H1 (cell line): Measurements from ENCODE around the gene TMPRSS11F. TPM values are rescaled to one million over a fixed set of nuclear protein-coding genes. Genes with fewer than 3 reads are reported as not detected.

Source experiments
- CTCF ChIA-PET: fragments of 300-600 bp; sonication (Branson Sonifier 250); formaldehyde crosslinking; loops from one replicate; lab custom pipeline; 2021; ENCODE audit not compliant: partially characterized antibody; lab: Charles Lee
- POLR2A ChIA-PET: fragments of 300-600 bp; sonication (Branson Sonifier 250); formaldehyde crosslinking; loops from one replicate; lab custom pipeline; 2021; ENCODE audit warnings: inconsistent platforms; ENCODE audit not compliant: partially characterized antibody; lab: Charles Lee
- DNase-seq, 2 experiments: peaks; one replicate each; pipeline versions ENCODE4 v3.0.0 to v3.0.0-alpha.2; 2010 to 2022; ENCODE audit warnings: low spot score in 2 of 2, low read depth in 1 of 2, mixed read lengths in 1 of 2
- FAIRE-seq: peaks from 2 replicates; lab custom pipeline; 2011; peaks lifted over from hg19 to GRCh38; lab: Jason Lieb, UNC
- H2AFZ ChIP-seq: 2 replicates; pipeline ENCODE4 v1.8.1; 2012; ENCODE audit warnings: low read length, inconsistent platforms
- H2AK5ac ChIP-seq: 2 replicates; pipeline ENCODE4 v1.6.1; 2013; ENCODE audit warnings: low read depth, low read length
- H2BK120ac ChIP-seq: replicated peaks from 2 replicates; pipeline ENCODE3; 2013; ENCODE audit warnings: low read depth, low read length, inconsistent platforms
- H2BK12ac ChIP-seq: 2 replicates; pipeline ENCODE4 v1.6.1; 2013; ENCODE audit warnings: low read depth, low read length
- H2BK15ac ChIP-seq: 2 replicates; pipeline ENCODE4 v1.6.1; 2013; ENCODE audit warnings: low read length
- H2BK20ac ChIP-seq: 2 replicates; pipeline ENCODE4 v1.6.1; 2013; ENCODE audit warnings: low read length
- H2BK5ac ChIP-seq: 2 replicates; pipeline ENCODE4 v1.6.1; 2013; ENCODE audit warnings: low read depth, low read length
- H3K14ac ChIP-seq: 2 replicates; pipeline ENCODE4 v1.6.1; 2013; ENCODE audit warnings: inconsistent platforms; ENCODE audit not compliant: insufficient read length
- H3K18ac ChIP-seq: 2 replicates; pipeline ENCODE4 v1.6.1; 2013; ENCODE audit warnings: low read length; ENCODE audit errors: extremely low read depth
- H3K23ac ChIP-seq: 2 replicates; pipeline ENCODE4 v1.6.1; 2013; ENCODE audit warnings: inconsistent platforms; ENCODE audit not compliant: insufficient read length
- H3K23me2 ChIP-seq: 2 replicates; pipeline ENCODE4 v1.6.1; 2013; ENCODE audit warnings: low read depth, low read length
- H3K27ac ChIP-seq: 2 replicates; pipeline ENCODE4 v1.6.1; 2011; ENCODE audit warnings: low read depth, low read length, inconsistent platforms
- H3K27me3 ChIP-seq, 4 experiments: replicated peaks in 1 of 4; 1 replicate in 1 of 4; 2 replicates in 3 of 4; pipeline versions ENCODE4 v1.6.1 to v1.8.1; 2011 to 2013; ENCODE audit warnings: low read length in 3 of 4, mild to moderate bottlenecking in 3 of 4, inconsistent platforms in 2 of 4, mixed read lengths in 2 of 4, moderate library complexity in 1 of 4; ENCODE audit not compliant: control insufficient read depth in 3 of 4, insufficient read depth in 3 of 4; ENCODE audit errors: extremely low read depth in 1 of 4
- H3K36me3 ChIP-seq, 4 experiments: 2 replicates each; pipeline versions ENCODE4 v1.6.1 to v1.8.1; 2011 to 2013; ENCODE audit warnings: mild to moderate bottlenecking in 4 of 4, low read length in 3 of 4, moderate library complexity in 2 of 4, control low read depth in 1 of 4, inconsistent platforms in 1 of 4; ENCODE audit not compliant: insufficient read depth in 4 of 4, control insufficient read depth in 2 of 4
- H3K4ac ChIP-seq: replicated peaks from 2 replicates; pipeline ENCODE3; 2013; ENCODE audit warnings: low read length, low read depth, mixed read lengths, inconsistent platforms; ENCODE audit not compliant: insufficient read length
- H3K4me1 ChIP-seq, 4 experiments: replicated peaks in 1 of 4; 1 replicate in 1 of 4; 2 replicates in 3 of 4; pipeline versions ENCODE4 v1.6.1 to v1.8.1; 2011 to 2013; ENCODE audit warnings: low read length in 3 of 4, inconsistent platforms in 2 of 4, mixed read lengths in 1 of 4; ENCODE audit not compliant: insufficient read depth in 4 of 4, control insufficient read depth in 3 of 4
- H3K4me2 ChIP-seq, 2 experiments: 2 replicates each; pipeline versions ENCODE4 v1.6.1 to v1.8.1; 2011 to 2013; ENCODE audit warnings: low read depth in 2 of 2, low read length in 2 of 2, control low read depth in 1 of 2, inconsistent platforms in 1 of 2, mild to moderate bottlenecking in 1 of 2; ENCODE audit not compliant: insufficient read depth in 1 of 2
- H3K4me3 ChIP-seq, 4 experiments: fragments of 200-600, 300-600 bp in 1 of 4; sonication (generic), shearing (Covaris generic), sonication (Bioruptor Twin) in 1 of 4; 2 replicates each; pipeline versions ENCODE4 v1.5.1 to v1.8.1; 2011 to 2016; ENCODE audit warnings: low read length in 4 of 4, low read depth in 3 of 4, control low read depth in 2 of 4, inconsistent platforms in 2 of 4, mild to moderate bottlenecking in 2 of 4, mixed read lengths in 1 of 4, moderate library complexity in 1 of 4; ENCODE audit not compliant: insufficient read depth in 2 of 4; ENCODE audit errors: extremely low read depth in 1 of 4
- H3K56ac ChIP-seq: replicated peaks from 2 replicates; pipeline ENCODE3; 2013; ENCODE audit warnings: low read depth, mild to moderate bottlenecking, mixed read lengths, low read length, inconsistent platforms; ENCODE audit not compliant: insufficient read length
- H3K79me1 ChIP-seq: 2 replicates; pipeline ENCODE4 v1.6.1; 2013; ENCODE audit warnings: low read depth, low read length, control low read depth
- H3K79me2 ChIP-seq, 2 experiments: 2 replicates each; pipeline versions ENCODE4 v1.6.1 to v1.8.1; 2012 to 2013; ENCODE audit warnings: low read length in 2 of 2, mild to moderate bottlenecking in 2 of 2, inconsistent platforms in 1 of 2; ENCODE audit not compliant: insufficient read depth in 2 of 2, control insufficient read depth in 1 of 2
- H3K9ac ChIP-seq, 4 experiments: replicated peaks in 1 of 4; 1 replicate in 1 of 4; 2 replicates in 3 of 4; pipeline versions ENCODE4 v1.6.1 to v1.8.1; 2011 to 2013; ENCODE audit warnings: low read depth in 3 of 4, low read length in 3 of 4, control low read depth in 2 of 4, mild to moderate bottlenecking in 2 of 4, moderate library complexity in 2 of 4, inconsistent platforms in 1 of 4; ENCODE audit errors: extremely low read depth in 1 of 4
- H3K9me3 ChIP-seq, 2 experiments: 2 replicates each; pipeline versions ENCODE4 v1.6.1 to v1.8.1; 2012 to 2013; ENCODE audit warnings: mild to moderate bottlenecking in 2 of 2, moderate library complexity in 2 of 2, control low read depth in 1 of 2, inconsistent platforms in 1 of 2, low read depth in 1 of 2, low read length in 1 of 2, mixed read lengths in 1 of 2; ENCODE audit not compliant: insufficient read depth in 2 of 2
- H4K20me1 ChIP-seq, 2 experiments: replicated peaks in 1 of 2; 2 replicates each; pipeline versions ENCODE3 to v1.8.1; 2011 to 2013; ENCODE audit warnings: inconsistent platforms in 2 of 2, low read length in 2 of 2, mild to moderate bottlenecking in 1 of 2; ENCODE audit not compliant: insufficient read depth in 2 of 2, control insufficient read depth in 1 of 2
- H4K5ac ChIP-seq: 2 replicates; pipeline ENCODE4 v1.6.1; 2013; ENCODE audit warnings: low read length, low read depth, mixed read lengths, inconsistent platforms; ENCODE audit not compliant: insufficient read length
- H4K8ac ChIP-seq: 2 replicates; pipeline ENCODE4 v1.8.0; 2013; ENCODE audit warnings: mild to moderate bottlenecking, moderate library complexity, low read length, inconsistent platforms; ENCODE audit not compliant: insufficient read depth; ENCODE audit errors: extremely low read depth
- H4K91ac ChIP-seq: replicated peaks from 2 replicates; pipeline ENCODE3; 2013; ENCODE audit warnings: low read length, mixed read lengths, inconsistent platforms; ENCODE audit not compliant: insufficient read length
- CHD2 ChIP-seq: IDR thresholded peaks from 2 replicates; pipeline ENCODE4 v1.6.1; 2012; ENCODE audit warnings: low read length, improper control_type of control experiment
- CTBP2 ChIP-seq: IDR thresholded peaks from 2 replicates; pipeline ENCODE4 v1.7.0; 2011; ENCODE audit warnings: borderline replicate concordance, mild to moderate bottlenecking, moderate library complexity, mixed read lengths, low read length; ENCODE audit not compliant: insufficient read depth, insufficient read length
- GTF2F1 ChIP-seq: IDR thresholded peaks from 2 replicates; pipeline ENCODE4 v1.6.1; 2012; ENCODE audit warnings: low read depth, low read length, improper control_type of control experiment, borderline replicate concordance
- POU5F1 ChIP-seq: IDR thresholded peaks from 2 replicates; pipeline ENCODE4 v1.6.1; 2011; ENCODE audit warnings: low read depth, mild to moderate bottlenecking, low read length, moderate library complexity
- RAD21 ChIP-seq, 2 experiments: IDR thresholded peaks in 1 of 2; conservative IDR thresholded peaks in 1 of 2; 2 replicates each; pipeline ENCODE4 v1.6.1; 2011; ENCODE audit warnings: low read depth in 2 of 2, low read length in 2 of 2, improper control_type of control experiment in 1 of 2, inconsistent platforms in 1 of 2, mild to moderate bottlenecking in 1 of 2, moderate library complexity in 1 of 2
- SAP30 ChIP-seq: fragments of 300-600 bp; sonication (generic); IDR thresholded peaks from 2 replicates; pipeline ENCODE4 v1.7.1; 2012; ENCODE audit warnings: low read length, moderate library complexity, mild to moderate bottlenecking, inconsistent platforms; ENCODE audit not compliant: insufficient read depth, insufficient replicate concordance
- SP4 ChIP-seq: IDR thresholded peaks from 2 replicates; pipeline ENCODE4 v1.6.1; 2012; ENCODE audit warnings: low read length, inconsistent platforms
- SRF ChIP-seq: IDR thresholded peaks from 2 replicates; pipeline ENCODE4 v1.6.1; 2011; ENCODE audit warnings: mild to moderate bottlenecking, low read depth, low read length, moderate library complexity
- WGBS, 2 experiments: shearing (Covaris generic) in 1 of 2; methylation state at CpG; one replicate each; pipeline versions ENCODE4 v1.1.6 to v1.1.7; 2013 to 2015; ENCODE audit warnings: low lambda C conversion rate in 2 of 2, mixed read lengths in 2 of 2, inconsistent platforms in 1 of 2, low coverage in 1 of 2, missing lambda C conversion rate in 1 of 2; ENCODE audit not compliant: insufficient replicate concordance in 2 of 2, insufficient coverage in 1 of 2, insufficient read length in 1 of 2; ENCODE audit errors: extremely low coverage in 1 of 2, missing lambda C conversion rate in 1 of 2; 5-methylcytosine and 5-hydroxymethylcytosine counted together
- polyA plus RNA-seq, 7 experiments: library from polyadenylated mRNA; depleted of rRNA in 3 of 7; stranded (reverse) in 5 of 7; unstranded in 2 of 7; fragments of >200 nt in 5 of 7; fragments of 200-250 nt in 2 of 7; gene quantifications; 1 replicate in 5 of 7; 2 replicates in 1 of 7; 4 replicates in 1 of 7; pipeline versions ENCODE4 v1.2.1 to v1.2.3, GENCODE V29; 2011 to 2013; ENCODE audit warnings: missing spikeins in 2 of 7, mixed read lengths in 2 of 7
- total RNA-seq: library from RNA; stranded (reverse); fragmentation: NEBNext Ultra II Directional; extraction: Animal tissue kit (Norgen Biotek cat#: 25700); gene quantifications from 2 replicates; pipeline ENCODE4 v1.2.1, GENCODE V29; 2021

Gene TMPRSS11F
- total and polyA plus RNA-seq, 2 of the 8 experiments (the other 6 are each of a cell fraction or from before 2014, with no cell fraction given), result not detected

- ChIA-PET POLR2A (no interaction called here), CTCF (interaction anchor here (1.2 kb wide), 1 partner anchor 29 kb away, joined by 4 read pairs; no protein-coding TSS in a partner anchor)
- Histone ChIP-seq H3K36me3 (no peaks in the 10 kb centered on the region), H3K4ac (no peak overlapping the region), H4K8ac (no peak overlapping the region), H3K4me2 (no peak overlapping the region), H3K23me2 (no peaks in the 10 kb centered on the region), H3K9me3 (no peaks in the 10 kb centered on the region), H3K27me3 (no peaks in the 10 kb centered on the region), H3K23ac (no peak overlapping the region), H3K27ac (no peak overlapping the region), H3K4me1 (no peaks in the 10 kb centered on the region), H2BK5ac (no peak overlapping the region), H2BK12ac (no peak overlapping the region), H3K18ac (no peak overlapping the region), H2AK5ac (no peak overlapping the region), H2BK20ac (no peak overlapping the region), H3K9ac (no peak overlapping the region), H3K4me3 (no peak overlapping the region), H3K79me1 (no peaks in the 10 kb centered on the region), H3K56ac (no peak overlapping the region), H3K14ac (no peak overlapping the region), H4K91ac (no peak overlapping the region), H2BK15ac (no peak overlapping the region), H2BK120ac (no peak overlapping the region), H4K5ac (no peak overlapping the region), H4K20me1 (no peaks in the 10 kb centered on the region), H3K79me2 (no peaks in the 10 kb centered on the region), H2AFZ (no peak overlapping the region)
- 83% methylated on average over 2 of the region's 2 CpGs; no CpG with 5 or more reads in 1 of the 2 experiments for WGBS, 2 experiments
- TF ChIP-seq GTF2F1 (no peak), SAP30 (no peak), CHD2 (no peak), CTBP2 (no peak), RAD21 (IDR thresholded peaks at IDR 0.05 in 1 of 2, conservative IDR thresholded peaks at IDR 0.05 in 1 of 2; ENCODE audit: low read depth in 2 of 2, low read length in 2 of 2) (no peak), SRF (no peak), POU5F1 (no peak), SP4 (no peak)
- FAIRE-seq (no peak), DNase-seq (no peak)
Measured at GRCh38 chr4:68021185-68021584, 108.5 kb downstream of the TMPRSS11F start.
